ENCODE results near the gene HSBP1L1. TPM values are rescaled to one million over a fixed set of nuclear protein-coding genes. Genes with fewer than 3 reads are reported as not detected.
A peak's percentile ranks its signal among the peaks of the same experiment; 100 is the strongest.

Gene HSBP1L1
- total RNA-seq, 1 donor from 2014 or later = not detected

DNA sequence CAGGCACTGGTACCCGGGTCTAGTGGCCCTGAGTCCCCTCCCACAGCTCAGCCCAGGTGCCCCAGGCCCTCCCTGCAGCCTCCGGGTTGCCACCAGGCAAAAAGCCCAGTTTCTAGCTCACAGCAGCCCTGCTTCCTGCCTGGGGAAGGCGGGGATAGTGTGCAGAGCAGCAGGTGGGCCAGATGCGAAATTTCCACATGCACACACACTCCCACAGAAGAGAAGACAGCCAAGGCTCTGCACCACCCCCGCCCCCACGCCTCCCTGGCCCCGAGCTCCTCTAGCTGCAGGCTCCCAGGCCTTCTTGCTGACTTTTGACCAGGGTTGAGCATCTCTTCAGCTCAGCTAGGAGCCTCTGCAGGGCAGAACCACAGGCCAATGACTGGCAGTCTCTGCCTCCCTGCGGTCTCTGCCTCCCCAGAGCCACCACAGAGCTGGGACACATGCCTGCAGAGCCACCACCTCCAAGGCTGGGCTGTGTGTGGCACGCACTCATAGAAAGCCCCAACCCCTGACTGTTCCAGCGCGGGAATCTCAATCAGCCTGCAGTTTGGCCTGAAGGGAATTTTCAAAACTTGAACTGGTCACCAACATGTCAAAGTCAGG is 20.2 kb upstream of the HSBP1L1 start:
- DNase-seq = no peak
- TF ChIP-seq, protein P1, sequence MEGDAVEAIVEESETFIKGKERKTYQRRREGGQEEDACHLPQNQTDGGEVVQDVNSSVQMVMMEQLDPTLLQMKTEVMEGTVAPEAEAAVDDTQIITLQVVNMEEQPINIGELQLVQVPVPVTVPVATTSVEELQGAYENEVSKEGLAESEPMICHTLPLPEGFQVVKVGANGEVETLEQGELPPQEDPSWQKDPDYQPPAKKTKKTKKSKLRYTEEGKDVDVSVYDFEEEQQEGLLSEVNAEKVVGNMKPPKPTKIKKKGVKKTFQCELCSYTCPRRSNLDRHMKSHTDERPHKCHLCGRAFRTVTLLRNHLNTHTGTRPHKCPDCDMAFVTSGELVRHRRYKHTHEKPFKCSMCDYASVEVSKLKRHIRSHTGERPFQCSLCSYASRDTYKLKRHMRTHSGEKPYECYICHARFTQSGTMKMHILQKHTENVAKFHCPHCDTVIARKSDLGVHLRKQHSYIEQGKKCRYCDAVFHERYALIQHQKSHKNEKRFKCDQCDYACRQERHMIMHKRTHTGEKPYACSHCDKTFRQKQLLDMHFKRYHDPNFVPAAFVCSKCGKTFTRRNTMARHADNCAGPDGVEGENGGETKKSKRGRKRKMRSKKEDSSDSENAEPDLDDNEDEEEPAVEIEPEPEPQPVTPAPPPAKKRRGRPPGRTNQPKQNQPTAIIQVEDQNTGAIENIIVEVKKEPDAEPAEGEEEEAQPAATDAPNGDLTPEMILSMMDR (IDR thresholded peaks at IDR 0.05; ENCODE audit: partially characterized antibody, unreplicated experiment) = no peak
- no peak overlapping the region for H3K27ac Mint-ChIP-seq (ENCODE audit: unreplicated experiment)
- H3K4me1 Mint-ChIP-seq (ENCODE audit: low read depth, unreplicated experiment) = peaks cover 29% of the 10 kb centered on the region
- peaks cover 9% of the 10 kb centered on the region for H3K36me3 Mint-ChIP-seq (ENCODE audit: unreplicated experiment)
- peaks cover 9% of the 10 kb centered on the region for H3K27me3 Mint-ChIP-seq (ENCODE audit: unreplicated experiment)
- peaks cover 11% of the 10 kb centered on the region for H3K9me3 Mint-ChIP-seq (ENCODE audit: unreplicated experiment)
- peak overlapping the region; percentile 67 for H3K4me3 Mint-ChIP-seq (ENCODE audit: unreplicated experiment)

DNA sequence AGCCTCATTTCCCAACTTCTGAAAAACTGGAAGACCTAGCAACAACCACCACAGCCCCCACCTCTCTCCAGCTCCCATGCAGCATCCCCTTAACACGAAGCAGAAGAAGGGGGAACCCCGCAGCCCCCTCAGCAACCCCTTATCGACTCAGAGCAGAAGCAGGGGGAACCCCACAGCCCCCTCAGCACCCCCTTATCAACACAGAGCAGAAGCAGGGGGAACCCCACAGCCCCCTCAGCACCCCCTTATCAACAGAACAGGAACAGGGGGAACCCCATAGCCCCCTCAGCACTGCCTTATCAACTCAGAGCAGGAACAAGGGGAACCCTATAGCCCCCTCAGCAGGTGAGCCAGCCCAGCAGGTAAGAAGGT is 19.7 kb upstream of the HSBP1L1 start:
- peak overlapping the region; percentile 67 for H3K4me3 Mint-ChIP-seq (ENCODE audit: unreplicated experiment)
- H3K9me3 Mint-ChIP-seq (ENCODE audit: unreplicated experiment) = peaks cover 14% of the 10 kb centered on the region
- H3K27me3 Mint-ChIP-seq (ENCODE audit: unreplicated experiment) = peaks cover 10% of the 10 kb centered on the region
- H3K36me3 Mint-ChIP-seq (ENCODE audit: unreplicated experiment) = peaks cover 4% of the 10 kb centered on the region
- TF ChIP-seq, protein P1 (IDR thresholded peaks at IDR 0.05; ENCODE audit: partially characterized antibody, unreplicated experiment) = no peak
- no peak for DNase-seq
- H3K4me1 Mint-ChIP-seq (ENCODE audit: low read depth, unreplicated experiment) = peaks cover 29% of the 10 kb centered on the region
- H3K27ac Mint-ChIP-seq (ENCODE audit: unreplicated experiment) = no peak overlapping the region

DNA sequence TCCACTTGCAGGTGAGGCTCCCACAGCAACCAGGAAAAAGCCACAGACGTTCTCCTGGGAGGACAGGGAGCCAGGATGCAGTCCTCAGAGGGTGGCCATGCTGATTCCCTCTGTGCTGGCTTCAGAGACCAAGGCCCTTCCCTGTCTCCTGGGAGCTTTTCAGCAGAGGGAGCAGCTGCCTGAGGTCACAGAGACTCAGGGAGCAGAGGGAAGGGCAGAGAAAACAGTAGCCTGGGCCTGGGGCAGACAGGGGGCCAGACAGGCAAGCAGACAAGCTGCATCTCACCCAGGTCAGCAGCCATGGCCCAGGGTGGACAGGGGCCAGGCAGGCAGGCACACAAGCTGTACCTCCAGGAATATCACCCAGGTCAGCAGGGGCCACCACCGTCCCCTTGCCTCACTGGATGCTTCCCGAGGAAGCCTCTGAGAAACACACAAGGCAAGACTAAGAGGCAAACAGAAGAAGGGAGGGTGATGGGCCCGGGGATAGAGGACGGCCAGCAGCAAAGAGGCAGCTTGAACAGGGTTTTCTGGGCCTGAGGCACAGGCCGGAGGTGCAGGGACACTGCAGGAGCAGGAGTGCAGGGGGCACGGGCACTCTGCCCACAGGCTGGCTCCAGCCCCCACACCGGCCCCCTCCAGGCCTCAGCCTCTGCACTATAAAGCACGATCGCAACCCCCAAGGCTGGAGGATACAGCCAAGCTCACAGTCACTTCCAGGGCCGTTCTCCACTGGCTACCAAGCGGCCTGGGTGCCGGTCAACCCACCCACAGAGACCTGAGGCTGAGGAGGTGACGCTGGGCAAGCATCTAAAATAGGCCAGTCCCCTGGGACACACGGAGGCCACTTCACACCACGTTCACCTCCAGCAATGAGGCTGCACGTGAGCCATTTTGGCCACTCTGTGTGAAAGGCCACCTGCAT is 19.1 kb upstream of the HSBP1L1 start:
- Mint-ChIP-seq H3K27me3 (ENCODE audit: unreplicated experiment) (peaks cover 12% of the 10 kb centered on the region), H3K4me3 (ENCODE audit: unreplicated experiment) (peak overlapping the region; percentile 76)

DNA sequence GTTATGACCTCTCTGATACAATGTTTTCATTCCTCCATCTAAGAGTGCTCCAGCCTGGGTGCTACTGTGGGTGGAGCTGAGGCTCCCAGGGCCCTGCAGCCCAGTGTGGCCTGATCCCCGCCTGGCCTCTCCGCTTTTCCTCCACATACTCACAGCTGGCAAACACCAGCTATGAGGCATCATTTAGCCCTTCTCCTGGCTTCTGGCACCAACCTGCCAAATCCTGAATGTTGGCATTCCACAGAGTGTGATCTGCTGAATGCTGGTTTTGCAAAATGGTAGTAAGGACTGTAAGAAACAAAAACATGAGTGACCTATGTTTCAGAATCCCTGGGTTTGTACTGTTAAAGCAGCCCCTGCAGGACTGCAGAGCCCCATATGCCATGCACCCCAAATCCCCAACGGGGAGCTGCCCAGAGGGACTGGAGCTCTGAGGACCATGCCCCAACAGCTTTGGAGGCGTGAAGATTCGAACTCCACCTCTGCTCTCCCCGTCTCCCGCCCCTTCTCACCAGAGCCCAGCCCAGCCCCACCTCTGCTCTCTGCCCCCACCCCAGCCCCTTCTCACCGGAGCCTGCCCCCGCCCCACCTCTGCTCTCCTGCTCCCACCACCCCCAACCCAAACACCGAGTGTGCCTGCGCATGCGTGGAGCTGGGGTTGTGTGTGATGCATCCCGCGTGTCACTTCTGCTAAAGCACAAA is 17.2 kb upstream of the HSBP1L1 start:
- TF ChIP-seq, protein P1 (IDR thresholded peaks at IDR 0.05; ENCODE audit: partially characterized antibody, unreplicated experiment) = no peak
- peaks cover 15% of the 10 kb centered on the region for H3K27me3 Mint-ChIP-seq (ENCODE audit: unreplicated experiment)
- H3K4me1 Mint-ChIP-seq (ENCODE audit: low read depth, unreplicated experiment) = peaks cover 28% of the 10 kb centered on the region
- H3K36me3 Mint-ChIP-seq (ENCODE audit: unreplicated experiment) = no peaks in the 10 kb centered on the region
- H3K27ac Mint-ChIP-seq (ENCODE audit: unreplicated experiment) = no peak overlapping the region
- peak; percentile 3 for DNase-seq
- H3K4me3 Mint-ChIP-seq (ENCODE audit: unreplicated experiment) = no peak overlapping the region
- H3K9me3 Mint-ChIP-seq (ENCODE audit: unreplicated experiment) = peaks cover 16% of the 10 kb centered on the region

More for the DNA sequence above, 19.1 kb upstream of the HSBP1L1 start:
- Mint-ChIP-seq H3K9me3 (ENCODE audit: unreplicated experiment) (peaks cover 18% of the 10 kb centered on the region), H3K27ac (ENCODE audit: unreplicated experiment) (peak overlapping the region; percentile 80), H3K36me3 (ENCODE audit: unreplicated experiment) (no peaks in the 10 kb centered on the region), H3K4me1 (ENCODE audit: low read depth, unreplicated experiment) (peaks cover 29% of the 10 kb centered on the region)
- peak; percentile 53 for DNase-seq
- TF ChIP-seq, protein P1 (IDR thresholded peaks at IDR 0.05; ENCODE audit: partially characterized antibody, unreplicated experiment) = no peak
